Gastroesophageal sphincter (tissue), 3 donors: ENCODE results near the gene CSGALNACT2.

Source experiments
- POLR2A ChIP-seq, 2 donors: fragments of 450-650 bp; IDR thresholded peaks; one replicate each; pipeline ENCODE4 v1.6.1; 2017; ENCODE audit warnings: antibody characterized with exemption in 2 of 2, mild to moderate bottlenecking in 2 of 2, moderate library complexity in 1 of 2
- TF ChIP-seq, protein P1 (sequence below), 4 experiments: fragments of 200-600 bp in 2 of 4; fragments of 450-650 bp in 2 of 4; sonication (generic) in 1 of 4; IDR thresholded peaks; one replicate each; pipeline ENCODE4 v1.5.1; 2017 to 2019; ENCODE audit warnings: antibody characterized with exemption in 4 of 4, mild to moderate bottlenecking in 2 of 4, moderate library complexity in 2 of 4

DNA sequence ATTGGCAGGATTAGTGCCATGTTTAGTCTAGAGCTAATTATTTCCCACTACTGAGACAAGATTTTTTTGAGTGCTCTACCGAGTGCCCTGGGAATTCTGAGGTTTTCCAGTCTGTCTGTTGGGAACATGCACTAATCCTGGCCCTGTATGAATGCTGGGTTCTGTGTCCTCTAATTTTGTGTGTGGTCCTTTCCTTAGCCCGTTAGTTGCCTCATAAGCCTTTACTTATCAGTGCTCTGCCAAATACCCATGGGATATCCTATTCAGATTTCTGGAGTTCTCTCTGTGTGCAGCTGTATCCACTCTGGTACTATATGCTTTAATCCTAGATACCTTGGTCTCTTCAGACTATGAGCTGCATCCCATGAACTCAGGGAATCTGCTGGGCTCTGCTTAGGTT lies 13.1 kb downstream of the CSGALNACT2 start:
- TF ChIP-seq, protein P1, sequence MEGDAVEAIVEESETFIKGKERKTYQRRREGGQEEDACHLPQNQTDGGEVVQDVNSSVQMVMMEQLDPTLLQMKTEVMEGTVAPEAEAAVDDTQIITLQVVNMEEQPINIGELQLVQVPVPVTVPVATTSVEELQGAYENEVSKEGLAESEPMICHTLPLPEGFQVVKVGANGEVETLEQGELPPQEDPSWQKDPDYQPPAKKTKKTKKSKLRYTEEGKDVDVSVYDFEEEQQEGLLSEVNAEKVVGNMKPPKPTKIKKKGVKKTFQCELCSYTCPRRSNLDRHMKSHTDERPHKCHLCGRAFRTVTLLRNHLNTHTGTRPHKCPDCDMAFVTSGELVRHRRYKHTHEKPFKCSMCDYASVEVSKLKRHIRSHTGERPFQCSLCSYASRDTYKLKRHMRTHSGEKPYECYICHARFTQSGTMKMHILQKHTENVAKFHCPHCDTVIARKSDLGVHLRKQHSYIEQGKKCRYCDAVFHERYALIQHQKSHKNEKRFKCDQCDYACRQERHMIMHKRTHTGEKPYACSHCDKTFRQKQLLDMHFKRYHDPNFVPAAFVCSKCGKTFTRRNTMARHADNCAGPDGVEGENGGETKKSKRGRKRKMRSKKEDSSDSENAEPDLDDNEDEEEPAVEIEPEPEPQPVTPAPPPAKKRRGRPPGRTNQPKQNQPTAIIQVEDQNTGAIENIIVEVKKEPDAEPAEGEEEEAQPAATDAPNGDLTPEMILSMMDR (IDR thresholded peaks at IDR 0.05): no peak
- TF ChIP-seq POLR2A (IDR thresholded peaks at IDR 0.05): no peak
